ELF-1 (cell line): ENCODE results near the gene TBC1D8.

Experiments used
- DNase-seq: peaks from one replicate; pipeline ENCODE4 v3.0.0-alpha.2; 2016; ENCODE audit warnings: low read depth, low spot score

The TBC1D8 gene

GRCh38 chr2:101027852-101028251 is 123.3 kb downstream of the TBC1D8 start:
- no peak for DNase-seq

GRCh38 chr2:101026923-101027469 is 124.2 kb downstream of the TBC1D8 start:
- DNase-seq = no peak

GRCh38 chr2:101026253-101026701 is 124.9 kb downstream of the TBC1D8 start:
- DNase-seq = peak; percentile 47

- DNase-seq = no peak
Measured at GRCh38 chr2:101025561-101025960, 125.6 kb downstream of the TBC1D8 start.

- no peak for DNase-seq
Measured at GRCh38 chr2:101023327-101024107, 127.7 kb downstream of the TBC1D8 start.

GRCh38 chr2:101022221-101022620 is 129.0 kb downstream of the TBC1D8 start:
- DNase-seq = no peak

GRCh38 chr2:101018934-101019333 is 132.2 kb downstream of the TBC1D8 start:
- no peak for DNase-seq

- DNase-seq = no peak
Measured at GRCh38 chr2:101017371-101017770, 133.8 kb downstream of the TBC1D8 start.

- DNase-seq = no peak
Measured at GRCh38 chr2:101014264-101014857, 136.8 kb downstream of the TBC1D8 start.

GRCh38 chr2:101012706-101013181 is 138.4 kb downstream of the TBC1D8 start:
- peak; percentile 30 for DNase-seq

GRCh38 chr2:101012054-101012705 is 139.0 kb downstream of the TBC1D8 start:
- DNase-seq = no peak

GRCh38 chr2:101011152-101011551 is 140.0 kb downstream of the TBC1D8 start:
- no peak for DNase-seq

GRCh38 chr2:101007415-101008345 is 143.5 kb downstream of the TBC1D8 start:
- DNase-seq = peak; percentile 41

- no peak for DNase-seq
Measured at GRCh38 chr2:101006065-101006715, 145.0 kb downstream of the TBC1D8 start.

- DNase-seq = no peak
Measured at GRCh38 chr2:101004620-101005325, 146.4 kb downstream of the TBC1D8 start.

- DNase-seq = no peak
Measured at GRCh38 chr2:101003278-101003775, 147.9 kb downstream of the TBC1D8 start.

- DNase-seq = no peak
Measured at GRCh38 chr2:101002562-101003277, 148.5 kb downstream of the TBC1D8 start.

- DNase-seq = peak; percentile 97
Measured at GRCh38 chr2:101001691-101002561, 149.3 kb downstream of the TBC1D8 start, which contains the start of gene RPL31. Gene RPL31, plus strand, starts transcription at chr2:101002289. Its CDS starts 413 bp downstream, at chr2:101002702.
